NT2/D1 (cell line): Measurements from ENCODE around the gene AXL.

Experiments used
- DNase-seq: peaks from one replicate; pipeline ENCODE4 v3.0.0-alpha.2; 2011; ENCODE audit warnings: low read depth, low spot score
- H3K27me3 ChIP-seq: 2 replicates; pipeline ENCODE4 v1.6.0; 2011; ENCODE audit warnings: mild to moderate bottlenecking; ENCODE audit not compliant: insufficient read length, insufficient read depth
- H3K36me3 ChIP-seq: 2 replicates; pipeline ENCODE4 v1.6.1; 2011; ENCODE audit warnings: mild to moderate bottlenecking, low read length, mixed read lengths; ENCODE audit not compliant: insufficient read depth, insufficient read length
- H3K4me1 ChIP-seq: 2 replicates; pipeline ENCODE4 v1.5.1; 2011; ENCODE audit not compliant: insufficient read depth, insufficient read length
- H3K4me3 ChIP-seq: 2 replicates; pipeline ENCODE4 v1.5.1; 2011; ENCODE audit warnings: low read depth; ENCODE audit not compliant: insufficient read length
- H3K9ac ChIP-seq: 2 replicates; pipeline ENCODE4 v1.6.0; 2011; ENCODE audit warnings: low read depth; ENCODE audit not compliant: insufficient read length
- H3K9me3 ChIP-seq: 2 replicates; pipeline ENCODE4 v1.5.1; 2011; ENCODE audit warnings: mild to moderate bottlenecking, low read length; ENCODE audit not compliant: insufficient read depth
- SUZ12 ChIP-seq: IDR thresholded peaks from 2 replicates; pipeline ENCODE4 v1.6.1; 2011; ENCODE audit not compliant: insufficient read length, insufficient read depth; ENCODE audit errors: extremely low read depth
- YY1 ChIP-seq: IDR thresholded peaks from 2 replicates; pipeline ENCODE4 v1.6.1; 2011; ENCODE audit not compliant: insufficient read length, insufficient read depth
- ZNF274 ChIP-seq: IDR thresholded peaks from 2 replicates; pipeline ENCODE4 v1.6.1; 2011; ENCODE audit warnings: mild to moderate bottlenecking, low read depth, low read length

The AXL gene

DNA sequence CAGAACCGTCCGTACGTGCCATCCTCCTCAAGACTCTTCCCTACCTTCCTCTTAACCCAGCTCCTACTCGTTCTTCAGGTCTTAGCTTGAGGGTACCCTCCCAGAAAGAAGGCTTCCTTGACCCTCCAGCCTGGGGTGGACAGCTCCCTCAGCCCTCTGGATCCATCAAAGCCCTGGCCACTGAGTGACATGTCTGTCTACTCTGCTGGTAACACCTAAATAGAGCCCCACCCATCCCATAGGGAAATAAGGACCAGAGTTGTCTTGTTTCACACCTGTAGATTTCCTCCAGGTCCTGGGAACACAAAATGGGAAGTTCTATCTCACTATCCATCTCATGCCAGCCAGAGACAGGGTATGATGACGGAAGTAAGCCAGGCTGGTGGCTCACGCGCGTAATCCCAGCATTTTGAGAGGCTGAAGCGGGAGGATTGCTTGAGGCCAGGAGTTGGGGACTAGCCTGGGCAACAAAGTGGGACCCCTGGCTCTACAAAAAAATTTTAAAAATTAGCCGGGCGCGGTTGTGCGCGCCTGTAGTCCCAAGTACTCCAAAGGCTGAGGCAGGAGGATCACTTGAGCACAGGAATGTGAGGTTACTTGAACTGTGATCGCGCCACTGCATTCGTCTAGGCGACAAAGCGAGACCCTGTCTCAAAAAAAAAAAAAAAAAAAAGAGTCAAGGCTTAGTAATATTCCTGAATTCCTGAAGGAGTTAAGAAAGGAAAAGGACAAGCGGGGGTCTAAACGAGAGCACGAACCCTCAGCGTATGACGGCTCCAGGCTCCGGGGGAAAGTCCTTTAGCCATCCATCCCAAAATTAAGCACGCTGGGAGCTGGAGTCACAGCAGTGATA is 90.4 kb downstream of the AXL start:
- peaks cover 56% of the 10 kb centered on the region for H3K36me3 ChIP-seq
- no peak for DNase-seq

DNA sequence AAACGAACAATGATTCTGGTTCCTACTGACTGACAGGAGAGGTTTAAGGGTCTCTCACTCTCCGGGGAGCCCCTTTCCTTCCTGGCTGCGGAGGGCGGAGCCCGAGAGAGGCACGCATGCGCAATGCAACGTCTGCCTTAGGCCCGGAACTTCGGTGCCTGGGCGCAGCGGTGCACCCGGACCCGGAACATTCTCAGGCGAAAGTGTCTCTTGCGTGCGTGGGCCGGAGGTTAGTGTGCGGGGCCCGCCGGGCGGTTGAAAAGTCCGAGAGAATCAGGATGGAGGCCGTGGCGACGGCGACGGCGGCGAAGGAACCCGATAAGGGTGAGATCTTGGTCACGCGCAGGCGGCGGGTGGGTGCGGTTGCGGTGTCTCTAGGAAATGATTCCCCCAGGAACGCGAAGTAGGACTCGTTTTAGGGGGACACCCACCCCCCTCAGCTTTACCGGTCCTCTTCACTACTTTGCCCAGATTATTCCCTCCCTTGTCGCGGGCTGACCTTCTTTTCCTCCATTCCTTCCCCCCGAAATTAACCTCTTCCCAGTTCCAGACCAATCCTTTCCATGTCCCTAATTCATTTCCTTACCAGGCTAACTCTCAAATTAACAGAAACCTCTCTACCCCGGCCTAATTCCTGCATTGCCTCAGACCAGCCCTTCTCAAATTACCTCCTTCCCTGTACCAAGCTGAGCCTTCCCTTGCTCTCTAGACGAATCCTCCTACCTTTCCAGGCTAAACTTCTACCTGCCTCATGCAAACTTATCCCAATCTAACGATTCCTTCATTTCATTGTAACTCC is 91.2 kb downstream of the AXL start, which contains the start of gene CCDC97:
Gene CCDC97 (plus strand): TSS at position 140 of the 799 bp plus-strand sequence. CDS start 139 bp downstream, at position 279.
- H3K9me3 ChIP-seq, result no peaks in the 10 kb centered on the region
- peak within 1 kb of the TSS; percentile 79 for H3K4me3 ChIP-seq
- peaks cover 5% of the 10 kb centered on the region for H3K4me1 ChIP-seq
- no peak for TF ChIP-seq SUZ12
- peak; percentile 11 for TF ChIP-seq YY1
- DNase-seq, result peak; percentile 66
- H3K36me3 ChIP-seq, result peaks cover 54% of the 10 kb centered on the region
- H3K9ac ChIP-seq, result peak within 1 kb of the TSS; percentile 93
- H3K27me3 ChIP-seq, result no peaks in the 10 kb centered on the region

More for the DNA sequence above, 90.4 kb downstream of the AXL start:
- Histone ChIP-seq H3K4me3 (peak overlapping the region; percentile 79), H3K9ac (peak overlapping the region; percentile 93), H3K9me3 (no peaks in the 10 kb centered on the region), H3K4me1 (peaks cover 5% of the 10 kb centered on the region), H3K27me3 (no peaks in the 10 kb centered on the region)
- TF ChIP-seq SUZ12 (no peak), YY1 (no peak), ZNF274 (no peak)

DNA sequence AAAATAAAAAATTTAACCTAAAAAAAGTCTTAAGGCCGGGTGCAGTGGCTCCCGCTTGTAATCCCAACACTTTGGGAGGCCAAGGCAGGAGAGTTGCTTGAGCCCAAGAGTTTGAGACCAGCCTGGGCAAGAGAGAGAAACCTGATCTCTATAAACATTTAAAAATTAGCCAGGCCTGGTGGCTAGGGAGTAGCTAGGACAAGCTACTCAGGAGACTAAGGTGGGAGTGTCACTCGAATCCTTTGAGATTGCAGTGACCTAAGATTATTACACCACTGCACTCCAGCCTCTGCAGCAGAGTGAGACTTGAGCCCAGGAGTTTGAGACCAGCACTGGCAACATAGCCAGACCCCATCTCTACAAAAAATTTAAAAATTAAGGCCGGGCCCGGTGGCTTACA is 92.0 kb downstream of the AXL start:
- no peak for TF ChIP-seq SUZ12
- no peak for TF ChIP-seq YY1
- TF ChIP-seq ZNF274, result no peak
- peaks cover 53% of the 10 kb centered on the region for H3K36me3 ChIP-seq
- H3K9me3 ChIP-seq, result peaks cover under 1% of the 10 kb centered on the region; the same call in 1 of the 2 replicates
- H3K4me1 ChIP-seq, result peaks cover 5% of the 10 kb centered on the region
- H3K9ac ChIP-seq, result peak overlapping the region; percentile 93
- peak overlapping the region; percentile 79 for H3K4me3 ChIP-seq
- no peak for DNase-seq
- H3K27me3 ChIP-seq, result no peaks in the 10 kb centered on the region
